H1 (cell line): ENCODE measurements around the gene ZCCHC18. TPM values are rescaled to one million over a fixed set of nuclear protein-coding genes. Genes with fewer than 3 reads are reported as not detected.

Source experiments
- ASH2L ChIP-seq: fragments of 200-600, 300-600 bp; sonication (generic); IDR thresholded peaks from one replicate; pipeline ENCODE4 v1.7.1; 2017; ENCODE audit warnings: low read length
- FOSL1 ChIP-seq: IDR thresholded peaks from 2 replicates; pipeline ENCODE4 v1.6.1; 2011; ENCODE audit warnings: mild to moderate bottlenecking, low read depth, low read length, moderate library complexity; ENCODE audit not compliant: insufficient read depth
- polyA plus RNA-seq, 7 experiments: library from polyadenylated mRNA; depleted of rRNA in 3 of 7; stranded (reverse) in 5 of 7; unstranded in 2 of 7; fragments of >200 nt in 5 of 7; fragments of 200-250 nt in 2 of 7; gene quantifications; 1 replicate in 5 of 7; 2 replicates in 1 of 7; 4 replicates in 1 of 7; pipeline versions ENCODE4 v1.2.1 to v1.2.3, GENCODE V29; 2011 to 2013; ENCODE audit warnings: missing spikeins in 2 of 7, mixed read lengths in 2 of 7
- total RNA-seq: library from RNA; stranded (reverse); fragmentation: NEBNext Ultra II Directional; extraction: Animal tissue kit (Norgen Biotek cat#: 25700); gene quantifications from 2 replicates; pipeline ENCODE4 v1.2.1, GENCODE V29; 2021

The ZCCHC18 gene
- total and polyA plus RNA-seq, 2 of the 8 experiments (the other 6 are each of a cell fraction or from before 2014, with no cell fraction given) = 3.7 to 8.8 TPM

DNA sequence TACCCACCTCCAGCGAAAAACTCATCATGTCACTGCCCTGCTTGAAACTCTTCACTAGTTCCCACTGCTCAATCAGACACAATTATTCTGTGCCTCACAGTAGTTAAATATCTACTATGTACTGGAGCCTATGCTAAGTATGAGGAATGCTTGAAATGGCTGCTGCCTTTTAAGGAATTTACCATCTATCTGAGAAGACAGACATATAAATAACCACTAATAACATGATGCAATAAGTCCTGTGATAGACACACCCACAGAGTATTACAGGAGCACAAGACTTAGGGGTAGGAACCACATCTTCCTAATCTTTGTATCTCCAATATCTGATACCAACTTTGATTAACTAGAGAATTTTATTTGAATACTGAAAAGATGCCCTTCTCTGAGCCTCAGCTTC lies 23.4 kb downstream of the ZCCHC18 start (continued):
- TF ChIP-seq FOSL1 (no peak), ASH2L (no peak)
- TF ChIP-seq, all 59 proteins: peak for 0
